Lung (tissue), 12 donors: ENCODE measurements around the gene LMX1B. TPM values are rescaled to one million over a fixed set of nuclear protein-coding genes. Genes with fewer than 3 reads are reported as not detected.
A peak's percentile ranks its signal among the peaks of the same experiment; 100 is the strongest.

Source experiments
- ATAC-seq: fragments of 200-7000 bp; cut with Tn5 transposase; one replicate; pipeline ENCODE4 v1.9.1; 2020; ENCODE audit warnings: moderate number of reproducible peaks; ENCODE audit not compliant: insufficient read depth, low FRiP score
- DNase-seq, 3 donors: peaks; one replicate each; pipeline ENCODE4 v3.0.0-alpha.2; 2013 to 2017
- H3K27ac ChIP-seq, 2 donors: one replicate each; pipeline ENCODE4 v1.5.1; 2013; ENCODE audit warnings: mild to moderate bottlenecking in 2 of 2, moderate library complexity in 2 of 2, control low read depth in 1 of 2, inconsistent platforms in 1 of 2, low read depth in 1 of 2, low read length in 1 of 2
- H3K27me3 ChIP-seq, 3 donors: one replicate each; pipeline ENCODE4 v1.5.1; 2013; ENCODE audit warnings: low read length in 2 of 3; ENCODE audit not compliant: control insufficient read depth in 3 of 3, insufficient read depth in 3 of 3
- H3K36me3 ChIP-seq, 4 donors: one replicate each; pipeline ENCODE4 v1.5.1; 2013; ENCODE audit warnings: low read length in 4 of 4, mild to moderate bottlenecking in 1 of 4, moderate library complexity in 1 of 4; ENCODE audit not compliant: control insufficient read depth in 4 of 4, insufficient read depth in 4 of 4
- H3K4me1 ChIP-seq, 5 donors: one replicate each; pipeline ENCODE4 v1.5.1; 2013; ENCODE audit warnings: low read length in 5 of 5, mild to moderate bottlenecking in 2 of 5, moderate library complexity in 1 of 5; ENCODE audit not compliant: control insufficient read depth in 5 of 5, insufficient read depth in 5 of 5
- H3K4me3 ChIP-seq: one replicate; pipeline ENCODE4 v1.5.1; 2013; ENCODE audit warnings: mild to moderate bottlenecking, control low read depth, moderate library complexity
- H3K9ac ChIP-seq, 2 donors: one replicate each; pipeline ENCODE4 v1.5.1; 2013; ENCODE audit warnings: low read length in 2 of 2, control low read depth in 1 of 2; ENCODE audit not compliant: insufficient read depth in 1 of 2
- H3K9me3 ChIP-seq, 4 donors: one replicate each; pipeline ENCODE4 v1.5.1; 2013; ENCODE audit warnings: low read length in 3 of 4, mild to moderate bottlenecking in 1 of 4, moderate library complexity in 1 of 4; ENCODE audit not compliant: control insufficient read depth in 4 of 4, insufficient read depth in 3 of 4
- WGBS, 2 donors: extraction: QIAGEN DNeasy Blood & Tissue Kit; methylation state at CpG; one replicate each; pipeline ENCODE4 v1.1.7; 2013; 5-methylcytosine and 5-hydroxymethylcytosine counted together
- polyA plus RNA-seq, 2 donors: library from polyadenylated mRNA; stranded (reverse); fragments of 200-250 nt; gene quantifications; one replicate each; pipeline ENCODE4 v1.2.1, GENCODE V29; 2013
- total RNA-seq, 2 donors: library from RNA; depleted of rRNA in 1 of 2; stranded (reverse); fragments of >200 nt in 1 of 2; gene quantifications; one replicate each; pipeline ENCODE4 v1.2.1, GENCODE V29; 2014 to 2021
- TF ChIP-seq, protein P1 (sequence below): IDR thresholded peaks from 2 replicates; pipeline ENCODE4 v1.5.1; 2012; ENCODE audit warnings: mild to moderate bottlenecking; ENCODE audit errors: control extremely low read depth, extremely low read depth
- donor health status: control.
- donor health status: control.
- donor health status: Bipolar disorder and iron deficiency.
- donor health status: healthy.
- donor health status: DM: yes; HTN: yes; CAD: no.

Gene LMX1B
- total and polyA plus RNA-seq, 4 donors: under 0.01 to 0.77 (median 0.10) TPM

DNA sequence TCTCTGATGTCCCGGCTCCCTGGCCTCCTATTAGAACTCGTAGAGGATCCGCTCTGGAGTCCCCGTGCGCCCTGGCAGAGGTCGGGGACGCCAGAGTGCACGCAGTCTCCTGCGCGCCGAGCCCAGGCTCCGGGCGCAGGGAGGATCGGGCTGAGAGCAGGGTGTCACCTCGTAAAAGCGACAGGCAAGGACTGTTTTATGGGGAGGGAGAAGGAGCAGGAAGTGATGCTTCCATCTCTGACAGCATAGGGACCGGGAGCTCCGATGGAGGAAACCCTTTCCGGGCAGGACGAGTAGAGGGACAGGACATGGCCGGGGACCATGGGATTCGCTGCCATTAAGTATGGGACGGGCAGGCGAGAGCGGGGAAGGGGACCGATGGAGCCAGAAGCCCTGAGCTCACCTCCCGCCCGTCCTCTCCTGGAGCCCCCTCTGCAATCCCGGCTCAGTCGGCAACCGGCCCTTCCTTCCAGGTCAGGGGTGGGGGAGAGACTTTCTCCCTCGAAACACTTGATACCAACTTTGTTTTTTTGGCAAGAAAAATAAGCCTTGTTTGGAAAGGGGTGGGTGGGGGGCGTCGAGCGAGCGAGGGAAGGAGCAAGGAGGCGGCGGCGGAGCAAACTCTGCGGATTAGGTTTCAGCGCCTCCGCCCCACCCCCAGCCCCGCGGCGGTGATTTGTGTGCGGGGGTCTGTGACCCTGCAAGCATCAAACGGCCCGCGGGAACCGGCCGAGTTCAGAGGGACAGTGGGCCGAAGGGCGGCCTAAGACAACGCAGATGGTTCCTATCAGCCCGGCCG is 12.6 kb downstream of the LMX1B start:
- ATAC-seq (no peak), DNase-seq (peak in 2 of 3 donors; percentile 43 to 45)
- Histone ChIP-seq H3K36me3 (no peaks in the 10 kb centered on the region), H3K27ac (no peak overlapping the region), H3K27me3 (peaks cover 16 to 95% (median 81%) of the 10 kb centered on the region in 3 donors), H3K4me3 (peak overlapping the region; percentile 17), H3K9me3 (no peaks in the 10 kb centered on the region), H3K4me1 (peaks cover 0 to 11% (median 5%) of the 10 kb centered on the region in 5 donors), H3K9ac (no peak overlapping the region)
- WGBS, 2 donors: 4 to 9% methylated on average over 56 of the region's 56 CpGs
- TF ChIP-seq, protein P1, sequence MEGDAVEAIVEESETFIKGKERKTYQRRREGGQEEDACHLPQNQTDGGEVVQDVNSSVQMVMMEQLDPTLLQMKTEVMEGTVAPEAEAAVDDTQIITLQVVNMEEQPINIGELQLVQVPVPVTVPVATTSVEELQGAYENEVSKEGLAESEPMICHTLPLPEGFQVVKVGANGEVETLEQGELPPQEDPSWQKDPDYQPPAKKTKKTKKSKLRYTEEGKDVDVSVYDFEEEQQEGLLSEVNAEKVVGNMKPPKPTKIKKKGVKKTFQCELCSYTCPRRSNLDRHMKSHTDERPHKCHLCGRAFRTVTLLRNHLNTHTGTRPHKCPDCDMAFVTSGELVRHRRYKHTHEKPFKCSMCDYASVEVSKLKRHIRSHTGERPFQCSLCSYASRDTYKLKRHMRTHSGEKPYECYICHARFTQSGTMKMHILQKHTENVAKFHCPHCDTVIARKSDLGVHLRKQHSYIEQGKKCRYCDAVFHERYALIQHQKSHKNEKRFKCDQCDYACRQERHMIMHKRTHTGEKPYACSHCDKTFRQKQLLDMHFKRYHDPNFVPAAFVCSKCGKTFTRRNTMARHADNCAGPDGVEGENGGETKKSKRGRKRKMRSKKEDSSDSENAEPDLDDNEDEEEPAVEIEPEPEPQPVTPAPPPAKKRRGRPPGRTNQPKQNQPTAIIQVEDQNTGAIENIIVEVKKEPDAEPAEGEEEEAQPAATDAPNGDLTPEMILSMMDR: no peak

- no peak overlapping the region for H3K9ac ChIP-seq
- H3K4me3 ChIP-seq: no peak overlapping the region
- DNase-seq (no peak), ATAC-seq (no peak)
- no peaks in the 10 kb centered on the region for H3K9me3 ChIP-seq
- H3K36me3 ChIP-seq: no peaks in the 10 kb centered on the region
- H3K27me3 ChIP-seq: peaks cover 16 to 90% (median 76%) of the 10 kb centered on the region in 3 donors
- WGBS, 2 donors: 21 to 34% methylated on average over 14 of the region's 14 CpGs
- H3K4me1 ChIP-seq: peaks cover 0 to 11% (median 5%) of the 10 kb centered on the region in 5 donors
- TF ChIP-seq, protein P1: no peak
- no peak overlapping the region for H3K27ac ChIP-seq
These were observed 13.2 kb downstream of the LMX1B start for GRCh38 chr9:126626926-126627233.

DNA sequence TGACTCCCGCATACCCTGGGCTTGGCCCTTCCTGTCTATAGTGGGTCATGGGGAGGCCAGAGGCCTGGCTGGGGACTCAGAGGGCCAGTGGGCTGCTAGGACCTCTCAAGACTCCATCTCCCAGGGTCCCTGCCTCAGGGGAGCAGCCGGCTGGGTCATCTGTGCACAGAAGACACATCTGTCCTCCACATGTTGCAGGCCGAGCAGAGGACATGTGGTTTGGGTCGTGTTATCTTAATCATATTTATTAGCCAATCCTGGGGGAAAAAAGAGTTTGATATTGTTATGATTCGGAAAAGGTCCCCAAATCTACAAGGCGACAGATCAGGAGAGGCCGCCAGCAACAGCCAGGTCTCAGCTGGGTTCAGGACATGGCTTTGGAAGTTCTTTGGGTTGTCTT is 14.4 kb downstream of the LMX1B start:
- ATAC-seq (no peak), DNase-seq (no peak)
- Histone ChIP-seq H3K36me3 (no peaks in the 10 kb centered on the region), H3K27ac (no peak overlapping the region), H3K4me3 (no peak overlapping the region), H3K9ac (no peak overlapping the region), H3K27me3 (peaks cover 12 to 77% (median 63%) of the 10 kb centered on the region in 3 donors), H3K9me3 (no peaks in the 10 kb centered on the region), H3K4me1 (peaks cover 0 to 11% (median 5%) of the 10 kb centered on the region in 5 donors)
- WGBS, 2 donors: 85 to 93% methylated on average over 7 of the region's 7 CpGs
- TF ChIP-seq, protein P1: no peak
